Measurements from ENCODE around the gene BAZ1B. TPM values are rescaled to one million over a fixed set of nuclear protein-coding genes. Genes with fewer than 3 reads are reported as not detected.
"Not testable (repeated sequence)": the region's sequence is repeated elsewhere in the genome, so short reads cannot be mapped to it uniquely, and the experiment has no call there.

Gene BAZ1B
- total RNA-seq, 1 donor from 2014 or later: 85.8 TPM

DNA sequence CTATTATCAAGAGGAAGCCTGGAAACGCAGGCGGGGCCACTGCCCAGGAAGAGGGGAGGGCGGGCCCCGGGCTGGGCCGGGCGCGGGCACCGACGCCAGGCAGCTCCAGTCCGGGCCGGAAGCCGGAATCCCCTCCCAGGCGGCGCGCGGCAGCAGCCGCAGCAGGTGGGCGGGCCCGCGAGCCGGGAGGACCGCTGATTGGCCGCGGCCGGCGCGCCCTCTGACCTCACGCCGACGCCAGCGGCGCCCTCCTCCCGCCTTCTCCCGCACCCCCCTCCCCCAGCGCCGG lies 35.0 kb upstream of the BAZ1B start:
- Histone ChIP-seq H3F3A (ENCODE audit: low read depth) (peaks cover 23% of the 10 kb centered on the region), H3K4me3 (peak overlapping the region; percentile 87), H4K20me1 (ENCODE audit: low read depth) (peaks cover 16% of the 10 kb centered on the region), H3K79me2 (ENCODE audit: low read depth) (peaks cover 48% of the 10 kb centered on the region), H3K9ac (peak overlapping the region; percentile 87), H2AFZ (replicated peaks) (peak overlapping the region; percentile 88), H3K4me1 (no peaks in the 10 kb centered on the region), H3K4me2 (peak overlapping the region; percentile 89), H3K36me3 (no peaks in the 10 kb centered on the region), H3K27me3 (peaks cover 25% of the 10 kb centered on the region), H3K9me3 (ENCODE audit: low read depth) (no peaks in the 10 kb centered on the region), H3K27ac (peak overlapping the region; percentile 100)
- Mint-ChIP-seq H3K9me3 (no peaks in the 10 kb centered on the region), H3K4me3 (peak overlapping the region; percentile 94), H3K4me1 (peaks cover 20% of the 10 kb centered on the region), H3K36me3 (peaks cover 4% of the 10 kb centered on the region), H3K27me3 (ENCODE audit: insufficient read depth, low read depth) (peaks cover 13% of the 10 kb centered on the region), H3K27ac (no peak overlapping the region)
- TF ChIP-seq EZH2phosphoT487 (IDR thresholded peaks at IDR 0.05): no peak
- no peak for TF ChIP-seq EZH2 (IDR thresholded peaks at IDR 0.05)
- TF ChIP-seq, protein P1, sequence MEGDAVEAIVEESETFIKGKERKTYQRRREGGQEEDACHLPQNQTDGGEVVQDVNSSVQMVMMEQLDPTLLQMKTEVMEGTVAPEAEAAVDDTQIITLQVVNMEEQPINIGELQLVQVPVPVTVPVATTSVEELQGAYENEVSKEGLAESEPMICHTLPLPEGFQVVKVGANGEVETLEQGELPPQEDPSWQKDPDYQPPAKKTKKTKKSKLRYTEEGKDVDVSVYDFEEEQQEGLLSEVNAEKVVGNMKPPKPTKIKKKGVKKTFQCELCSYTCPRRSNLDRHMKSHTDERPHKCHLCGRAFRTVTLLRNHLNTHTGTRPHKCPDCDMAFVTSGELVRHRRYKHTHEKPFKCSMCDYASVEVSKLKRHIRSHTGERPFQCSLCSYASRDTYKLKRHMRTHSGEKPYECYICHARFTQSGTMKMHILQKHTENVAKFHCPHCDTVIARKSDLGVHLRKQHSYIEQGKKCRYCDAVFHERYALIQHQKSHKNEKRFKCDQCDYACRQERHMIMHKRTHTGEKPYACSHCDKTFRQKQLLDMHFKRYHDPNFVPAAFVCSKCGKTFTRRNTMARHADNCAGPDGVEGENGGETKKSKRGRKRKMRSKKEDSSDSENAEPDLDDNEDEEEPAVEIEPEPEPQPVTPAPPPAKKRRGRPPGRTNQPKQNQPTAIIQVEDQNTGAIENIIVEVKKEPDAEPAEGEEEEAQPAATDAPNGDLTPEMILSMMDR (IDR thresholded peaks at IDR 0.05): no peak
- peak; percentile 97 for DNase-seq (ENCODE audit: low spot score)

DNA sequence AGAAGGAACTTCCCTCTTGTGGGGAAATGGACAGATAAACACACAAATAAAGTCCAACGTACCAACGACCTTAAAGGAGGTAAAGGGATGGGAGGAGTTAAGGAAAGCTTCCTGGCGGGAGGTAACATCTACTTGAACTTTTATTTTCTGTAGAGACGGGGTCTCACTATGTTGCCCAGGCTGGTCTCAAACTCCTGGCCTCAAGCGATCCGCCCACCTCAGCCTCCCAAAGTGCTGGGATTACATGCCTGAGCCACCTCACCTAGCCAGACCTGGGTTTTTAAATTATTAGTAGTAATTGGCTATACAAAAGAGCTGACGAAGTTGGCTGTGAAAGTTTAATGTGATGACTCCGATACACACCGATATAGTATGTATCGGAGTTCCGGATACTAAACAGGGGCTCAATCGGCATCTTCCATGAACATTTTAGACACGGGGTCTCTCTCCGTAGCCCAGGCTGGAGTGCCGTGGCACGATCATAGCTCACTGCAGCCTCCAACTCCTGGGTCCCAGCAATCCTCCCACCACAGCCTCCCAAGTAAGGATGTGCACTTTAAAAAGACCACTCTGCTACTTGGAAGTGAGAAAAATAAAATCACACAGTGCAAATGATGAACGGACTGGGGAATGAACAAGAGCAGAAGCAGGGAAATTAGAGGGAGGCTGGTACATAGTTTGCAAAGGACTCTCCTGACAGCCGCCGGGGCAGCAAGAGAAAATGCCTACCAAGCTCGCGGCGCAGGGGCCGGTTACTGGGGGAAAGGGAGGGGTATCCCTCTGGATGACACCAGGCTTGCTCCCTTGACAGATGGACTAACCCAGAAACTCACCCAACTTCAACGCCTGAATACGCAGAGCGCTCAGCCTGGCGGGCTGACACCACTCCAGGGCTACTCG lies 34.4 kb upstream of the BAZ1B start:
- TF ChIP-seq, protein P1 (IDR thresholded peaks at IDR 0.05): no peak
- TF ChIP-seq EZH2phosphoT487 (IDR thresholded peaks at IDR 0.05): no peak
- TF ChIP-seq EZH2 (IDR thresholded peaks at IDR 0.05): no peak
- Mint-ChIP-seq H3K9me3 (no peaks in the 10 kb centered on the region), H3K27ac (peak overlapping the region; percentile 90), H3K36me3 (peaks cover 5% of the 10 kb centered on the region), H3K4me3 (peak overlapping the region; percentile 94), H3K4me1 (peaks cover 20% of the 10 kb centered on the region), H3K27me3 (ENCODE audit: insufficient read depth, low read depth) (peaks cover 10% of the 10 kb centered on the region)
- Histone ChIP-seq H3K36me3 (peaks cover 3% of the 10 kb centered on the region), H2AFZ (replicated peaks) (no peak overlapping the region), H3K27ac (peak overlapping the region; percentile 78), H3K9ac (peak overlapping the region; percentile 75), H3K27me3 (peaks cover 25% of the 10 kb centered on the region), H3K79me2 (ENCODE audit: low read depth) (peaks cover 54% of the 10 kb centered on the region), H3K4me1 (no peaks in the 10 kb centered on the region), H4K20me1 (ENCODE audit: low read depth) (peaks cover 16% of the 10 kb centered on the region), H3K4me3 (peak overlapping the region; percentile 87), H3K9me3 (ENCODE audit: low read depth) (no peaks in the 10 kb centered on the region), H3K4me2 (peak overlapping the region; percentile 89), H3F3A (ENCODE audit: low read depth) (peaks cover 23% of the 10 kb centered on the region)
- DNase-seq (ENCODE audit: low spot score): no peak

DNA sequence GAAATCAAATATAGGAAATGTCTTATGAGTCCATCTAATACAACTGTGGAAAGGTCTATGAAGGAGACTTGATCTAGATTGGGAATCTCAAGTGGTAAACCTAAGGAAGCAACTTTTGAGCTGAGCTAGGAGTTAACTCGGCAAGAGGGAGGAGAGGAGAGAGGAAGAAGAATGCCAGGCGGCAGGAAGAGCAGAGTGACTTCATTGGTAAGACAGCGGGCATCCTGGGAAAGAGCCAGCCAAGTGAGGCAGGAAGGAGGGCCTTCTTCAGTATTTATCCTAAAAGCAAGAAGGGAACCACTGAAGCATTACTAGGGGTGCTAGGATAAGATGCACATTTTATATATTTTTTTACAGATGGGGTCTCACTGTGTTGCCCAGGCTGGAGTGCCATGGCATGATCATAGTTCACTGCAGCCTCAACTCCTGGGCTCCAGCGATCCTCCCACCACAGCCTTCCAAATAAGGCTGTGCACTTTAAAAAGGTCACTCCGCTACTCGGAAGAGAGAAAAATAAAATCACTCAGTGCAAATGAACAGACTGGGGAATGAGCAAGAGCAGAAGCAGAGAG lies 33.4 kb upstream of the BAZ1B start:
- Histone ChIP-seq H4K20me1 (ENCODE audit: low read depth) (peaks cover 16% of the 10 kb centered on the region), H3K27ac (no peak overlapping the region), H3K9ac (no peak overlapping the region), H3K79me2 (ENCODE audit: low read depth) (peaks cover 60% of the 10 kb centered on the region), H3K9me3 (ENCODE audit: low read depth) (no peaks in the 10 kb centered on the region), H3F3A (ENCODE audit: low read depth) (peaks cover 23% of the 10 kb centered on the region), H3K4me1 (no peaks in the 10 kb centered on the region), H2AFZ (replicated peaks) (no peak overlapping the region), H3K4me2 (no peak overlapping the region), H3K36me3 (peaks cover 9% of the 10 kb centered on the region), H3K27me3 (peaks cover 20% of the 10 kb centered on the region), H3K4me3 (no peak overlapping the region)
- TF ChIP-seq, protein P1 (IDR thresholded peaks at IDR 0.05): no peak
- TF ChIP-seq EZH2 (IDR thresholded peaks at IDR 0.05) (no peak), EZH2phosphoT487 (IDR thresholded peaks at IDR 0.05) (no peak)
- Mint-ChIP-seq H3K4me3 (peak overlapping the region; percentile 94), H3K27ac (no peak overlapping the region), H3K27me3 (ENCODE audit: insufficient read depth, low read depth) (peaks cover 7% of the 10 kb centered on the region), H3K9me3 (no peaks in the 10 kb centered on the region), H3K4me1 (peaks cover 19% of the 10 kb centered on the region), H3K36me3 (peaks cover 8% of the 10 kb centered on the region)
- no peak for DNase-seq (ENCODE audit: low spot score)

DNA sequence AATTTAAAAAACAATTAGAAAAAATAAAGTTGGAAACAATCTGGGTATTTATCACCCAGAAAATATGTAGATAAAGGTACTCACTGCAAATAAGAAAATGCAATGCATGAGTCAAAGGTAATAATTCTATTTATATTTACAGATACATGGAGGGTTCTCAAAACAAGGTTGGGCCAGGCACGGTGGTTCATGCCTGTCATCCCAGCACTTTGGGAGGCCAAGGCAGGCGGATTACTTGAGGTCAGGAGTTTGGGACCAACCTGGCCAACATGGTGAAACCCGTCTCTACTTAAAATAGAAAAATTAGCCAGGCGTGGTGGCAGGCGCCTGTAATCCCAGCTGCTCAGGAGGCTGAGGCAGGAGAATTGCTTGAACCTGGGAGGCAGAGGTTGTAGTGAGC lies 28.0 kb upstream of the BAZ1B start:
- not testable (repeated sequence) for DNase-seq (ENCODE audit: low spot score); H4K20me1 ChIP-seq (ENCODE audit: low read depth); H3K27ac Mint-ChIP-seq; H3K4me3 ChIP-seq; H3K27me3 ChIP-seq; H3K27ac ChIP-seq; H3K4me2 ChIP-seq; H3K4me1 ChIP-seq; H3K9ac ChIP-seq; H3K9me3 Mint-ChIP-seq; H3K9me3 ChIP-seq (ENCODE audit: low read depth); H3K4me1 Mint-ChIP-seq; H3F3A ChIP-seq (ENCODE audit: low read depth); H3K27me3 Mint-ChIP-seq (ENCODE audit: insufficient read depth, low read depth); H3K4me3 Mint-ChIP-seq; H2AFZ ChIP-seq (replicated peaks); H3K36me3 ChIP-seq
- peaks cover 19% of the 10 kb centered on the region for H3K36me3 Mint-ChIP-seq
- peaks cover 84% of the 10 kb centered on the region for H3K79me2 ChIP-seq (ENCODE audit: low read depth)

All from neural progenitor cell (in vitro differentiated cells).